Parathyroid adenoma (tissue), 2 donors: ENCODE measurements around the gene SULT2B1.
"Not testable (repeated sequence)": the region's sequence is repeated elsewhere in the genome, so short reads cannot be mapped to it uniquely, and the experiment has no call there.

ENCODE experiments used
- H2AFZ ChIP-seq: fragments of 300-600 bp; sonication (generic); one replicate; pipeline ENCODE4 v1.7.0; 2017; ENCODE audit warnings: antibody characterized with exemption, mild to moderate bottlenecking
- H3K27ac ChIP-seq: fragments of 300-600 bp; sonication (generic); one replicate; pipeline ENCODE4 v1.7.0; 2017
- H3K27me3 ChIP-seq: fragments of 300-600 bp; sonication (generic); one replicate; pipeline ENCODE4 v1.7.0; 2017; ENCODE audit warnings: low read length; ENCODE audit not compliant: control insufficient read depth, insufficient read depth
- H3K36me3 ChIP-seq: fragments of 300-600 bp; sonication (generic); one replicate; pipeline ENCODE4 v1.7.0; 2017; ENCODE audit warnings: low read length; ENCODE audit not compliant: control insufficient read depth, insufficient read depth
- H3K4me1 ChIP-seq: fragments of 300-600 bp; sonication (generic); one replicate; pipeline ENCODE4 v1.7.0; 2017; ENCODE audit warnings: control low read depth
- H3K4me2 ChIP-seq: fragments of 300-600 bp; sonication (generic); one replicate; pipeline ENCODE4 v1.7.0; 2017; ENCODE audit warnings: low read length
- H3K4me3 ChIP-seq: fragments of 300-600 bp; sonication (generic); one replicate; pipeline ENCODE4 v1.7.0; 2017; ENCODE audit warnings: low read depth, low read length
- H3K79me2 ChIP-seq: fragments of 300-600 bp; sonication (generic); one replicate; pipeline ENCODE4 v1.7.0; 2017; ENCODE audit warnings: control low read depth
- H3K9ac ChIP-seq: fragments of 300-600 bp; sonication (generic); one replicate; pipeline ENCODE4 v1.7.0; 2017; ENCODE audit warnings: mild to moderate bottlenecking
- H3K9me3 ChIP-seq: fragments of 300-600 bp; sonication (generic); one replicate; pipeline ENCODE4 v1.7.0; 2017; ENCODE audit warnings: low read length; ENCODE audit not compliant: control insufficient read depth
- TF ChIP-seq, protein P1 (sequence below): fragments of 300-600 bp; sonication (generic); IDR thresholded peaks from one replicate; pipeline ENCODE4 v1.7.0; 2017; ENCODE audit warnings: antibody characterized with exemption, mild to moderate bottlenecking
- donor health status: primary hyperparathyroidism.

Gene SULT2B1

DNA sequence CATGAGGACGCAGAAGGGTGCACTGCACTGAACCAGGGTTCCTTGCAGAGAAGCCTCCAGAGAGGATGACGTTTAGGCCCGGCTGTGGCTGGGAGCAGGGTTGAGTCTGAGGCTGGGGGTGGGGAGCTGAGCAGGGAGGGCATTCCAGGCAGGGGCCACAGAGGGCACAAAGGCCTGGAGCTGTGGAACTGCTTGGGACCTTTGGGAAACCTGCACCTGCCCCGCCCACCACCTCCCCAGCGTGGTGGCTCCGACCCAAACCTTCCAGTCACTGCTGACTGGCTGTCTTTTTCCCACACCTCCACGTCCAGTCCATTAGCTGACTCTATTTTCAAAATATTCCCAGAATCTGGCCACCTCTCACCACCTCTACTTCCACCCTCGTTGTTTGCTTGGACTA is 35.4 kb upstream of the SULT2B1 start:
- Histone ChIP-seq H3K9me3 (no peaks in the 10 kb centered on the region), H3K4me1 (peaks cover 6% of the 10 kb centered on the region), H3K27ac (no peak overlapping the region), H3K4me3 (no peak overlapping the region), H3K9ac (no peak overlapping the region), H2AFZ (no peak overlapping the region), H3K36me3 (no peaks in the 10 kb centered on the region), H3K27me3 (no peaks in the 10 kb centered on the region), H3K79me2 (no peaks in the 10 kb centered on the region), H3K4me2 (no peak overlapping the region)
- TF ChIP-seq, protein P1, sequence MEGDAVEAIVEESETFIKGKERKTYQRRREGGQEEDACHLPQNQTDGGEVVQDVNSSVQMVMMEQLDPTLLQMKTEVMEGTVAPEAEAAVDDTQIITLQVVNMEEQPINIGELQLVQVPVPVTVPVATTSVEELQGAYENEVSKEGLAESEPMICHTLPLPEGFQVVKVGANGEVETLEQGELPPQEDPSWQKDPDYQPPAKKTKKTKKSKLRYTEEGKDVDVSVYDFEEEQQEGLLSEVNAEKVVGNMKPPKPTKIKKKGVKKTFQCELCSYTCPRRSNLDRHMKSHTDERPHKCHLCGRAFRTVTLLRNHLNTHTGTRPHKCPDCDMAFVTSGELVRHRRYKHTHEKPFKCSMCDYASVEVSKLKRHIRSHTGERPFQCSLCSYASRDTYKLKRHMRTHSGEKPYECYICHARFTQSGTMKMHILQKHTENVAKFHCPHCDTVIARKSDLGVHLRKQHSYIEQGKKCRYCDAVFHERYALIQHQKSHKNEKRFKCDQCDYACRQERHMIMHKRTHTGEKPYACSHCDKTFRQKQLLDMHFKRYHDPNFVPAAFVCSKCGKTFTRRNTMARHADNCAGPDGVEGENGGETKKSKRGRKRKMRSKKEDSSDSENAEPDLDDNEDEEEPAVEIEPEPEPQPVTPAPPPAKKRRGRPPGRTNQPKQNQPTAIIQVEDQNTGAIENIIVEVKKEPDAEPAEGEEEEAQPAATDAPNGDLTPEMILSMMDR, result no peak

DNA sequence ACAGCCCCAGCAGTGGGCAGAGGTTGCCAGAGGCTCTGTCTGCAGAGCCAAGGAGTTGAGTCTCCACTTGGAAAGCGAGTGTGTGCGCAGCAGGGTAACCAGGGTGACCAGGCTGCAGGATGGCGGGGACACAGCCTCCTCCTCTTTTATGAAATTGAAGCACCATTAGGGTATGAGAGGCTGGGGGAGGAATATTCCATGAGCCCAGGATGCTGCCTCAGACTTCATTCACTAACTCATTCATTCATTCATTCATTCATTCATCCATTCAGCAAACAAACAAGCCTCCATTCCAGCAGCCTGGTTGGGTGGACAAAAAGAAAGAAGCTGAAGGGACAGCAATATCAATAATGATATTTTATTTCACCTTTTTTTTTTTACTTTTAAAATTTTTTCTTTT is 33.8 kb upstream of the SULT2B1 start:
- no peak overlapping the region for H3K4me3 ChIP-seq
- H3K4me2 ChIP-seq, result no peak overlapping the region
- no peaks in the 10 kb centered on the region for H3K36me3 ChIP-seq
- H3K4me1 ChIP-seq, result no peaks in the 10 kb centered on the region
- H2AFZ ChIP-seq, result no peak overlapping the region
- H3K27me3 ChIP-seq, result no peaks in the 10 kb centered on the region
- no peak overlapping the region for H3K9ac ChIP-seq
- no peaks in the 10 kb centered on the region for H3K79me2 ChIP-seq
- no peaks in the 10 kb centered on the region for H3K9me3 ChIP-seq
- H3K27ac ChIP-seq, result no peak overlapping the region
- TF ChIP-seq, protein P1, result no peak

DNA sequence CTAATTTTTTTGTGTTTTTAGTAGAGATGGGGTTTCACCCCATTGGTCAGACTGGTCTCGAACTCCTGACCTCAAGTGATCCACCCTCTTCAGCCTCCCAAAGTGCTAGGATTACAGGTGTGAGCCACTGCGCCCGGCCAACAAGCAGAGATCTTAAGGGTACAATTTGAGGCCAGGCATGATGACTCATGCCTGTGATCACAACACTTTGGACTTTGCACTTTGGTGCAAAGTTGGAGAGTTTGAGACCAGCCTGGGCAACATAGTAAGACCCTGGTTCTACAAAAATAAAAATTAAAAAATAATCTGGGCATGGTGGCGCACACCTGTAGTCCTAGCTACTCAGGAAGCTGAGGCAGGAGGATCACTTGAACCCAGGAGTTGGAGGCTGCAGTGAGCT is 32.5 kb upstream of the SULT2B1 start:
- not testable (repeated sequence) for H3K4me2 ChIP-seq, H3K27ac ChIP-seq, H3K36me3 ChIP-seq, H3K79me2 ChIP-seq, H3K27me3 ChIP-seq, H3K4me3 ChIP-seq, H3K4me1 ChIP-seq, H3K9ac ChIP-seq, H3K9me3 ChIP-seq, H2AFZ ChIP-seq

DNA sequence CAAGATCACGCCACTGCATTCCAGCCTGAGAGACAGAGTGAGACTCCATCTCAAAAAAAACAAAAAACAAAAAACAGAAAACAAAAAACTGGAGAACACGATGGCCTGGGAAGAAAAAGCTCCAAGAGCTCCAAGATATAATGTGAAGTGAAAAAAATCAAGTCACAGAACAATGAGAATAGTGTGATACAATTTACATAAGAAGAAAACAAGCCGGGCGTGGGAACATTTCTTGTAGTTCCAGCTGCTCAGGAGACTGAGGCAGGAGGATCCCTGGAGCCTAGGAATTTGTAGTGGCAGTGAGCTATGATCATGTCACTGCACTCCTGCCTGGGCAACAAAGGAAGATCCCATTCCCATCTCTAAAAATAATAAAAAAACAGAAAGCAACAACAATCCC is 31.8 kb upstream of the SULT2B1 start:
- TF ChIP-seq, protein P1, result no peak

DNA sequence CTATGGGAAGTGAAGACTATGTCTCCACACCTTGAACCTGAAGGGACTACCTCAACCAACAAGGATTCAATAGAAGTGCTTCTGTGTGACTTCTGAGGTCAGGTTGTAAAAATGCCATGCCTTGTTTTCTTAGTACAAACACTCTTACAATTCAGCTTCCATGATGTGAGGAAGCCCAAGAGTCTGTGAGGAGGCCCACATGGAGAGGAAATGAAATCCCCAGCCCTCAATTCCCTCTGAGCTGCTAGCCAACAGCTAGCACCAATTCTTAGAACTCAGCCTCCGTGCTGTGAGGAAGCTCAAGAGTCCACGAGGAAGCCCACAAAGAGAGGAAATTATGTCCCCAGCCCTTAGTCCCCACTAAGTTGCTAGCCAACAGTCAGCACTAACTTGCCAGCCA is 27.8 kb upstream of the SULT2B1 start:
- no peaks in the 10 kb centered on the region for H3K79me2 ChIP-seq
- H3K4me3 ChIP-seq, result no peak overlapping the region
- TF ChIP-seq, protein P1, result no peak
- H3K27me3 ChIP-seq, result no peaks in the 10 kb centered on the region
- no peak overlapping the region for H3K9ac ChIP-seq
- H3K4me2 ChIP-seq, result no peak overlapping the region
- no peak overlapping the region for H3K27ac ChIP-seq
- H2AFZ ChIP-seq, result no peak overlapping the region
- H3K9me3 ChIP-seq, result no peaks in the 10 kb centered on the region
- no peaks in the 10 kb centered on the region for H3K4me1 ChIP-seq
- no peaks in the 10 kb centered on the region for H3K36me3 ChIP-seq

More for the DNA sequence above, 31.8 kb upstream of the SULT2B1 start:
- no peaks in the 10 kb centered on the region for H3K9me3 ChIP-seq
- no peak overlapping the region for H2AFZ ChIP-seq
- H3K36me3 ChIP-seq, result no peaks in the 10 kb centered on the region
- H3K79me2 ChIP-seq, result no peaks in the 10 kb centered on the region
- no peak overlapping the region for H3K9ac ChIP-seq
- no peaks in the 10 kb centered on the region for H3K27me3 ChIP-seq
- H3K4me1 ChIP-seq, result no peaks in the 10 kb centered on the region
- H3K4me3 ChIP-seq, result no peak overlapping the region
- H3K27ac ChIP-seq, result no peak overlapping the region
- no peak overlapping the region for H3K4me2 ChIP-seq
